Chondrocyte (in vitro differentiated cells): ENCODE results near the gene PHTF2. TPM values are rescaled to one million over a fixed set of nuclear protein-coding genes. Genes with fewer than 3 reads are reported as not detected.
"Not testable (repeated sequence)": the region's sequence is repeated elsewhere in the genome, so short reads cannot be mapped to it uniquely, and the experiment has no call there.

Experiments used
- DNase-seq: peaks from one replicate; pipeline ENCODE4 v3.0.0; 2021; ENCODE audit warnings: mixed read lengths, low spot score
- H3K27ac Mint-ChIP-seq: one replicate; pipeline ENCODE4 v1.8.0; 2021; ENCODE audit warnings: mild to moderate bottlenecking, moderate library complexity, mixed read lengths; ENCODE audit not compliant: unreplicated experiment
- H3K27me3 Mint-ChIP-seq: 2 replicates; pipeline ENCODE4 v1.8.0; 2021; ENCODE audit warnings: low read depth, mixed read lengths
- H3K36me3 Mint-ChIP-seq: 2 replicates; pipeline ENCODE4 v1.8.0; 2021; ENCODE audit warnings: low read depth, mixed read lengths
- H3K4me1 Mint-ChIP-seq: 2 replicates; pipeline ENCODE4 v1.8.0; 2021; ENCODE audit warnings: low read depth, mild to moderate bottlenecking, mixed read lengths
- H3K4me3 Mint-ChIP-seq: one replicate; pipeline ENCODE4 v1.8.0; 2021; ENCODE audit warnings: mild to moderate bottlenecking, moderate library complexity, mixed read lengths; ENCODE audit not compliant: unreplicated experiment
- H3K9me3 Mint-ChIP-seq: 2 replicates; pipeline ENCODE4 v1.8.0; 2021; ENCODE audit warnings: low read depth, mixed read lengths
- CTCF ChIP-seq: fragments of 200-600 bp; sonication (generic); IDR thresholded peaks from 2 replicates; pipeline ENCODE4 v1.5.0; 2021; ENCODE audit warnings: antibody characterized with exemption, mild to moderate bottlenecking, moderate library complexity
- total RNA-seq: library from RNA; stranded (reverse); gene quantifications from 3 replicates; pipeline ENCODE4 v1.2.1, GENCODE V29; 2021

PHTF2 gene
- total RNA-seq, 1 donor from 2014 or later: 52.6 TPM

GRCh38 chr7:77771901-77772300 lies 26.7 kb upstream of the PHTF2 start:
- Mint-ChIP-seq H3K4me1 (no peaks in the 10 kb centered on the region), H3K27ac (no peak overlapping the region), H3K4me3 (no peak overlapping the region), H3K9me3 (peaks cover 9% of the 10 kb centered on the region), H3K36me3 (peaks cover 18% of the 10 kb centered on the region), H3K27me3 (no peaks in the 10 kb centered on the region)
- no peak for TF ChIP-seq CTCF
- no peak for DNase-seq

GRCh38 chr7:77778535-77778934 lies 20.0 kb upstream of the PHTF2 start:
- no peak for TF ChIP-seq CTCF
- no peak overlapping the region for H3K27ac Mint-ChIP-seq
- no peak for DNase-seq
- H3K4me3 Mint-ChIP-seq: no peak overlapping the region
- no peaks in the 10 kb centered on the region for H3K4me1 Mint-ChIP-seq
- peaks cover 29% of the 10 kb centered on the region for H3K36me3 Mint-ChIP-seq
- no peaks in the 10 kb centered on the region for H3K27me3 Mint-ChIP-seq
- peaks cover 13% of the 10 kb centered on the region for H3K9me3 Mint-ChIP-seq

GRCh38 chr7:77782383-77782782 lies 16.2 kb upstream of the PHTF2 start:
- no peaks in the 10 kb centered on the region for H3K9me3 Mint-ChIP-seq
- no peak for DNase-seq
- H3K36me3 Mint-ChIP-seq: peaks cover 15% of the 10 kb centered on the region
- H3K4me1 Mint-ChIP-seq: no peaks in the 10 kb centered on the region
- TF ChIP-seq CTCF: no peak
- no peak overlapping the region for H3K27ac Mint-ChIP-seq
- no peaks in the 10 kb centered on the region for H3K27me3 Mint-ChIP-seq
- no peak overlapping the region for H3K4me3 Mint-ChIP-seq

GRCh38 chr7:77783111-77783510 lies 15.5 kb upstream of the PHTF2 start:
- Mint-ChIP-seq H3K4me3 (no peak overlapping the region), H3K4me1 (no peaks in the 10 kb centered on the region), H3K9me3 (no peaks in the 10 kb centered on the region), H3K27me3 (no peaks in the 10 kb centered on the region), H3K27ac (no peak overlapping the region), H3K36me3 (peaks cover 13% of the 10 kb centered on the region)
- TF ChIP-seq CTCF: no peak
- no peak for DNase-seq

GRCh38 chr7:77783545-77783944 lies 15.0 kb upstream of the PHTF2 start:
- H3K27me3 Mint-ChIP-seq: no peaks in the 10 kb centered on the region
- peaks cover under 1% of the 10 kb centered on the region for H3K9me3 Mint-ChIP-seq

GRCh38 chr7:77784426-77784825 lies 14.1 kb upstream of the PHTF2 start:
- H3K4me3 Mint-ChIP-seq, H3K9me3 Mint-ChIP-seq, H3K36me3 Mint-ChIP-seq, DNase-seq, H3K27ac Mint-ChIP-seq, H3K4me1 Mint-ChIP-seq, H3K27me3 Mint-ChIP-seq: not testable (repeated sequence)

More at GRCh38 chr7:77783545-77783944, 15.0 kb upstream of the PHTF2 start:
- H3K36me3 Mint-ChIP-seq: peaks cover 11% of the 10 kb centered on the region
- no peak overlapping the region for H3K4me3 Mint-ChIP-seq
- H3K4me1 Mint-ChIP-seq: no peaks in the 10 kb centered on the region
- TF ChIP-seq CTCF: no peak
- H3K27ac Mint-ChIP-seq: no peak overlapping the region
- DNase-seq: no peak
